Fibroblast of lung (primary cell): ENCODE results near the gene SPIB.

Source experiments
- EZH2 ChIP-seq: IDR thresholded peaks from 2 replicates; pipeline ENCODE4 v1.5.1; 2012; ENCODE audit warnings: low read length, control low read depth, mild to moderate bottlenecking; ENCODE audit errors: missing control alignments
- TF ChIP-seq, protein P1 (sequence below), 2 donors: IDR thresholded peaks in 1 of 2; conservative IDR thresholded peaks in 1 of 2; 1 replicate in 1 of 2; 2 replicates in 1 of 2; pipeline ENCODE4 v1.5.1; 2011 to 2012; ENCODE audit warnings: low read length in 2 of 2, control low read depth in 1 of 2, inconsistent platforms in 1 of 2, low read depth in 1 of 2, mild to moderate bottlenecking in 1 of 2

DNA sequence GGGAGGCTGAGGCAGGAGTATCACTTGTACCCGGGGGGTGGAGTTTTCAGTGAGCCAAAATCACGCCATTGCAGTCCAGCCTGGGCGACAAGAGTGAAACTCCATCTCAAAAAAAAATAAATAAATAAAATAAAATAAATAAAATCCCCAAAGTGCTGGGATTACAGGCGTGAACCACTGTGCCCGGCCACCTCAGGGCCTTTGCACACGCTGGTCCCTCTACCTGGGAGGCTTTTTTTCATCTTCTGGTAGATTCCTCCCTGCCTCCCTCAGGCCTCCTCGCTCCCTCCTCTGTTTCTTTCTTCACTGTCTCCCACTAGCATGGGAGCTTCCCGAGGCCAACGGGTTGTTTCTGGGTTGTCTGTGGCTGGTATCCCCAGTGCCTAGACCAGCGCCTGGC, 29.0 kb downstream of the SPIB start:
- TF ChIP-seq, protein P1, sequence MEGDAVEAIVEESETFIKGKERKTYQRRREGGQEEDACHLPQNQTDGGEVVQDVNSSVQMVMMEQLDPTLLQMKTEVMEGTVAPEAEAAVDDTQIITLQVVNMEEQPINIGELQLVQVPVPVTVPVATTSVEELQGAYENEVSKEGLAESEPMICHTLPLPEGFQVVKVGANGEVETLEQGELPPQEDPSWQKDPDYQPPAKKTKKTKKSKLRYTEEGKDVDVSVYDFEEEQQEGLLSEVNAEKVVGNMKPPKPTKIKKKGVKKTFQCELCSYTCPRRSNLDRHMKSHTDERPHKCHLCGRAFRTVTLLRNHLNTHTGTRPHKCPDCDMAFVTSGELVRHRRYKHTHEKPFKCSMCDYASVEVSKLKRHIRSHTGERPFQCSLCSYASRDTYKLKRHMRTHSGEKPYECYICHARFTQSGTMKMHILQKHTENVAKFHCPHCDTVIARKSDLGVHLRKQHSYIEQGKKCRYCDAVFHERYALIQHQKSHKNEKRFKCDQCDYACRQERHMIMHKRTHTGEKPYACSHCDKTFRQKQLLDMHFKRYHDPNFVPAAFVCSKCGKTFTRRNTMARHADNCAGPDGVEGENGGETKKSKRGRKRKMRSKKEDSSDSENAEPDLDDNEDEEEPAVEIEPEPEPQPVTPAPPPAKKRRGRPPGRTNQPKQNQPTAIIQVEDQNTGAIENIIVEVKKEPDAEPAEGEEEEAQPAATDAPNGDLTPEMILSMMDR (conservative IDR thresholded peaks at IDR 0.05 in 1 of 2, IDR thresholded peaks at IDR 0.05 in 1 of 2; ENCODE audit: low read depth in 1 of 2, low read length in 2 of 2) = no peak
- no peak for TF ChIP-seq EZH2
